Fibroblast of the aortic adventitia (primary cell): Measurements from ENCODE around the gene MRPS18A. TPM values are rescaled to one million over a fixed set of nuclear protein-coding genes. Genes with fewer than 3 reads are reported as not detected.

ENCODE experiments used
- DNase-seq: peaks from one replicate; pipeline ENCODE4 v3.0.0-alpha.2; 2010; ENCODE audit warnings: low read depth
- H3K4me3 ChIP-seq: 2 replicates; pipeline ENCODE4 v1.5.1; 2011; ENCODE audit warnings: low read depth, mild to moderate bottlenecking, control low read depth, low read length, moderate library complexity
- CTCF ChIP-seq: IDR thresholded peaks from 2 replicates; pipeline ENCODE4 v1.5.1; 2011; ENCODE audit warnings: mild to moderate bottlenecking, low read length, control low read depth, inconsistent platforms; ENCODE audit not compliant: insufficient read depth
- total RNA-seq: library from RNA; depleted of rRNA; stranded (reverse); fragments of >200 nt; gene quantifications from 2 replicates; pipeline ENCODE4 v1.2.3, GENCODE V29; 2012; ENCODE audit warnings: low replicate concordance

The MRPS18A gene
- total RNA-seq, 1 donor, result 32.4 TPM

- no peak for TF ChIP-seq CTCF
- no peak overlapping the region for H3K4me3 ChIP-seq
- DNase-seq, result no peak
These were observed 65.0 kb downstream of the MRPS18A start for GRCh38 chr6:43622541-43622940.

GRCh38 chr6:43621836-43622180 lies 65.8 kb downstream of the MRPS18A start:
- TF ChIP-seq CTCF, result no peak
- H3K4me3 ChIP-seq, result no peak overlapping the region

More at GRCh38 chr6:43621836-43622180, 65.8 kb downstream of the MRPS18A start:
- DNase-seq, result no peak

Other genes with a start within 250 kb of the MRPS18A start
- 0.36 and 0.98 TPM in 2 replicates for gene DLK2, start 232.2 kb downstream of the MRPS18A start, total RNA-seq
- 14.2 and 24.4 TPM in 2 replicates for gene TJAP1, start 210.2 kb downstream of the MRPS18A start, total RNA-seq
- 0.63 and 0.98 TPM in 2 replicates for gene LRRC73, start 177.4 kb downstream of the MRPS18A start, total RNA-seq
- gene YIPF3, start 170.9 kb downstream of the MRPS18A start, total RNA-seq, result 71.6 and 94.4 TPM in 2 replicates
- 27.0 and 45.7 TPM in 2 replicates for gene POLR1C, start 170.7 kb downstream of the MRPS18A start, total RNA-seq
- gene XPO5, start 111.8 kb downstream of the MRPS18A start, total RNA-seq, result 17.6 and 29.0 TPM in 2 replicates
- 12.4 and 30.6 TPM in 2 replicates for gene POLH, start 111.6 kb downstream of the MRPS18A start, total RNA-seq
- 32.5 and 61.2 TPM in 2 replicates for gene GTPBP2, start 58.5 kb downstream of the MRPS18A start, total RNA-seq
- 8.3 and 20.6 TPM in 2 replicates for gene MAD2L1BP, start 52.0 kb downstream of the MRPS18A start, total RNA-seq
- gene RSPH9, start 42.8 kb downstream of the MRPS18A start, total RNA-seq, result 0.18 and 0.57 TPM in 2 replicates
- gene VEGFA, start 82.4 kb upstream of the MRPS18A start, total RNA-seq, result 98.9 and 163 TPM in 2 replicates